HL-60 (cell line): Measurements from ENCODE around the gene PTGES.

Experiments used
- DNase-seq, 2 experiments: peaks; one replicate each; pipeline ENCODE4 v3.0.0-alpha.2; 2010 to 2020; ENCODE audit warnings: low read depth in 1 of 2, low spot score in 1 of 2
- H3K27ac ChIP-seq: fragments of 250-450 bp; sonication (Bioruptor Pico); replicated peaks from 2 replicates; pipeline ENCODE4 v1.5.1; 2020; ENCODE audit warnings: mild to moderate bottlenecking, moderate library complexity
- H3K27me3 ChIP-seq: fragments of 250-450 bp; sonication (Bioruptor Pico); 2 replicates; pipeline ENCODE4 v1.5.1; 2021; ENCODE audit warnings: mild to moderate bottlenecking, moderate library complexity; ENCODE audit not compliant: insufficient read depth, poor library complexity, severe bottlenecking
- H3K4me3 ChIP-seq: replicated peaks from 2 replicates; pipeline ENCODE4 v1.5.1; 2011; ENCODE audit warnings: mild to moderate bottlenecking, control low read depth, low read length; ENCODE audit not compliant: insufficient read depth
- CTCF ChIP-seq: IDR thresholded peaks from one replicate; pipeline ENCODE4 v1.5.1; 2011; ENCODE audit warnings: low read length, control low read depth, inconsistent platforms; ENCODE audit not compliant: insufficient read depth
- GABPA ChIP-seq: IDR thresholded peaks from 2 replicates; pipeline ENCODE4 v1.6.1; 2012; ENCODE audit warnings: low read depth
- POLR2AphosphoS5 ChIP-seq: IDR thresholded peaks from 2 replicates; pipeline ENCODE4 v1.6.1; 2012; ENCODE audit warnings: low read depth
- REST ChIP-seq: IDR thresholded peaks from 2 replicates; pipeline ENCODE4 v1.6.1; 2012; ENCODE audit warnings: low read depth; ENCODE audit not compliant: insufficient replicate concordance
- SPI1 ChIP-seq: IDR thresholded peaks from 2 replicates; pipeline ENCODE4 v1.6.1; 2012; ENCODE audit warnings: low read depth, mild to moderate bottlenecking, borderline replicate concordance

PTGES gene

DNA sequence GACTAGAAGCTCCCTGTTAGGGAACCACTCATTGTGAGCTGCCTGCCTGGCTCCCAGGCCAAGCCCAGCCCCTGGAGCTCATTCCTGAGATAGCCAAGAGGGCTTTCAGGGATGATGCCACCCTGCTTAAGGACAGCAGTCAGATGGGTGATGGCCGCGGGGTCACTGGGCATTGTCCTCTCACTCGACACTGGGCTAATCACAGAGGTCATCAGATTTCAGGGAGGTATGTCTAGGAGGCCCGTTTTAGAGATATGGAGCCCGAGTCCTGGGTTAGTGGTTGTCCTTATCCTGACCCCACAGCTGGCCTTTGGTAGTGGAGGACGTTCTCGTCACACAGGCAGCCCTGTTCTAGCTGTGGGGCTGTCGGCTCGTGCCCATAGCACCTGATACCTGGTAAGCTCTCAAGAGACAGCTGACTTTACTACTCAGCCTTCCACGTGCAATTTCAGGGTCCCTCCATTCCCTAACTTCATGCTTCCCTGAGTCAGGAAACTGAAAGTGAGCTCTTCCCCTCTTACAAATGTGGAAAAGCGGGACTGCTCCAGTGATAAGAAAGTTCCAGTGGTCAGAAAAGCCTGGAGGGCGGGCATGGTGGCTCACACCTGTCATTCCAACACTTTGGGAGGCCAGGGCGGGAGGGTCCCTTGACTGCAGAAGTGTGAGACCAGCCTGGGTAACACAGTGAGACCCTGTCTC, 7.1 kb upstream of the PTGES start:
- TF ChIP-seq CTCF (no peak), POLR2AphosphoS5 (no peak), REST (no peak), SPI1 (no peak), GABPA (no peak)

GRCh38 chr9:129759319-129759718, 6.5 kb upstream of the PTGES start:
- TF ChIP-seq GABPA = no peak
- no peak for TF ChIP-seq CTCF
- no peak for TF ChIP-seq SPI1
- no peak for TF ChIP-seq REST
- no peak for TF ChIP-seq POLR2AphosphoS5
- no peak for DNase-seq
- Histone ChIP-seq H3K27me3 (peaks cover 2% of the 10 kb centered on the region), H3K4me3 (no peak overlapping the region), H3K27ac (no peak overlapping the region)

More for the DNA sequence above, 7.1 kb upstream of the PTGES start:
- Histone ChIP-seq H3K4me3 (no peak overlapping the region), H3K27me3 (peaks cover 2% of the 10 kb centered on the region), H3K27ac (no peak overlapping the region)
- DNase-seq = no peak

DNA sequence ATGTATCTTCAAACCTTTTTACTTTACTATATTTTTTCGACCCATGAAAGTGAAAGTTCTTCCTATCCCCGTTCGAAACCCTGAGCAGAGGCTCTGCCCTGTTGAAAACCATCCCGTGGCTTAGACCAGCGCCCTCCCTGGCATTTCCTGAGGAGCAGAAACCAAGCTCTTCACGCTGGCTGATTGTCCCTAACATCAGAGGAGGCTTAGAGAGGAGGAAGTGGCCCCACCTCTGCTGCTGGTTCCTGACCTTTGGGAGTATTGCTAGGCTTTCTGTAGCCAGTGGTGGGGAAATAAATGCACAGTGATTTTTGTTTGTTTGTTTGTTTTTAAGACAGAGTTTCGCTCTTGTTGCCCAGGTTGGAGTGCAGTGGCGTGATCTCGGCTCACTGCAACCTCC, 4.2 kb upstream of the PTGES start:
- Histone ChIP-seq H3K27ac (no peak overlapping the region), H3K4me3 (no peak overlapping the region), H3K27me3 (peaks cover 19% of the 10 kb centered on the region)
- peak in 1 of 2 experiments; percentile 23 for DNase-seq
- TF ChIP-seq POLR2AphosphoS5 (no peak), SPI1 (peak; percentile 52; the same call in 1 of the 2 replicates), REST (no peak)
